Osteoblast (primary cell): ENCODE results near the gene SH3TC1. TPM values are rescaled to one million over a fixed set of nuclear protein-coding genes. Genes with fewer than 3 reads are reported as not detected.

Source experiments
- DNase-seq: peaks from one replicate; pipeline ENCODE4 v3.0.0; 2011; ENCODE audit warnings: low spot score, mixed read lengths; ENCODE audit not compliant: insufficient read length; ENCODE audit errors: missing footprints
- H2AFZ ChIP-seq: 2 replicates; pipeline ENCODE4 v1.6.0; 2011; ENCODE audit warnings: mild to moderate bottlenecking, low read length
- H3K27ac ChIP-seq: 2 replicates; pipeline ENCODE4 v1.5.1; 2011; ENCODE audit warnings: mild to moderate bottlenecking, low read depth, low read length, moderate library complexity
- H3K27me3 ChIP-seq: 2 replicates; pipeline ENCODE4 v1.6.0; 2012; ENCODE audit warnings: mild to moderate bottlenecking, control low read depth, inconsistent platforms, low read length, moderate library complexity; ENCODE audit not compliant: insufficient read depth
- H3K36me3 ChIP-seq: 2 replicates; pipeline ENCODE4 v1.5.1; 2011; ENCODE audit warnings: mild to moderate bottlenecking, low read length, control low read depth, moderate library complexity; ENCODE audit not compliant: insufficient read depth
- H3K4me1 ChIP-seq: 2 replicates; pipeline ENCODE4 v1.5.1; 2011; ENCODE audit warnings: mild to moderate bottlenecking, low read length, control low read depth, moderate library complexity; ENCODE audit not compliant: insufficient read depth
- H3K4me2 ChIP-seq: 2 replicates; pipeline ENCODE4 v1.6.0; 2011; ENCODE audit warnings: mild to moderate bottlenecking, low read length; ENCODE audit not compliant: insufficient read depth
- H3K4me3 ChIP-seq: fragments of 200-600 bp; sonication (generic); 3 replicates; pipeline ENCODE4 v1.5.1; 2012; ENCODE audit warnings: mild to moderate bottlenecking, low read length, inconsistent platforms; ENCODE audit not compliant: insufficient read depth
- H3K79me2 ChIP-seq: 2 replicates; pipeline ENCODE4 v1.6.0; 2012; ENCODE audit warnings: mild to moderate bottlenecking, low read length, control low read depth, inconsistent platforms; ENCODE audit not compliant: insufficient read depth
- H3K9me3 ChIP-seq: 2 replicates; pipeline ENCODE4 v1.5.1; 2011; ENCODE audit warnings: low read depth, low read length, control low read depth
- H4K20me1 ChIP-seq: 2 replicates; pipeline ENCODE4 v1.6.0; 2012; ENCODE audit warnings: mild to moderate bottlenecking, low read length, control low read depth; ENCODE audit not compliant: insufficient read depth
- CTCF ChIP-seq: IDR thresholded peaks from 2 replicates; pipeline ENCODE4 v1.5.1; 2011; ENCODE audit warnings: mild to moderate bottlenecking, low read depth, low read length, moderate library complexity; ENCODE audit errors: extremely low read depth
- total RNA-seq: library from RNA; depleted of rRNA; stranded (reverse); fragments of >200 nt; gene quantifications from 2 replicates; pipeline ENCODE4 v1.2.3, GENCODE V29; 2012

SH3TC1 gene
- total RNA-seq, 1 donor: 3.6 TPM

- Histone ChIP-seq H3K9me3 (no peaks in the 10 kb centered on the region), H3K27ac (no peak overlapping the region), H3K4me3 (no peak overlapping the region), H3K4me2 (no peak overlapping the region), H3K27me3 (no peaks in the 10 kb centered on the region), H2AFZ (no peak overlapping the region), H3K4me1 (peaks cover 30% of the 10 kb centered on the region), H3K79me2 (no peaks in the 10 kb centered on the region), H4K20me1 (no peaks in the 10 kb centered on the region), H3K36me3 (no peaks in the 10 kb centered on the region)
- DNase-seq: peak; percentile 71
- TF ChIP-seq CTCF: no peak
Observed at GRCh38 chr4:8280876-8281440, 81.9 kb downstream of the SH3TC1 start.

- Histone ChIP-seq H3K27me3 (no peaks in the 10 kb centered on the region), H3K4me2 (no peak overlapping the region), H3K36me3 (no peaks in the 10 kb centered on the region), H3K4me1 (peaks cover 23% of the 10 kb centered on the region), H3K27ac (no peak overlapping the region), H3K4me3 (no peak overlapping the region), H2AFZ (no peak overlapping the region), H4K20me1 (no peaks in the 10 kb centered on the region), H3K9me3 (no peaks in the 10 kb centered on the region), H3K79me2 (no peaks in the 10 kb centered on the region)
- no peak for TF ChIP-seq CTCF
- peak; percentile 91 for DNase-seq
Observed at GRCh38 chr4:8281519-8282133, 82.5 kb downstream of the SH3TC1 start.

- Histone ChIP-seq H3K79me2 (no peaks in the 10 kb centered on the region), H3K36me3 (no peaks in the 10 kb centered on the region), H2AFZ (no peak overlapping the region), H3K27me3 (no peaks in the 10 kb centered on the region), H3K4me3 (no peak overlapping the region), H4K20me1 (no peaks in the 10 kb centered on the region), H3K4me2 (no peak overlapping the region), H3K4me1 (peaks cover 19% of the 10 kb centered on the region), H3K27ac (no peak overlapping the region), H3K9me3 (no peaks in the 10 kb centered on the region)
- TF ChIP-seq CTCF: no peak
- DNase-seq: peak; percentile 78
Observed at GRCh38 chr4:8282134-8282641, 83.1 kb downstream of the SH3TC1 start.

- H2AFZ ChIP-seq: no peak overlapping the region
- peaks cover 17% of the 10 kb centered on the region for H3K4me1 ChIP-seq
- no peak for DNase-seq
- no peak overlapping the region for H3K4me2 ChIP-seq
- no peak overlapping the region for H3K27ac ChIP-seq
- no peaks in the 10 kb centered on the region for H3K36me3 ChIP-seq
- H4K20me1 ChIP-seq: no peaks in the 10 kb centered on the region
- H3K79me2 ChIP-seq: no peaks in the 10 kb centered on the region
- no peaks in the 10 kb centered on the region for H3K27me3 ChIP-seq
- no peaks in the 10 kb centered on the region for H3K9me3 ChIP-seq
- no peak for TF ChIP-seq CTCF
- H3K4me3 ChIP-seq: no peak overlapping the region
Observed at GRCh38 chr4:8282742-8283141, 83.7 kb downstream of the SH3TC1 start.
